IMR-90 (cell line): ENCODE data around the gene PSEN1. TPM values are rescaled to one million over a fixed set of nuclear protein-coding genes. Genes with fewer than 3 reads are reported as not detected.

ENCODE experiments used
- ATAC-seq: fragments of 200-7000 bp; cut with Tn5 transposase; 2 replicates; pipeline ENCODE4 v1.9.1; 2020; ENCODE audit warnings: low read depth, mild to moderate bottlenecking, moderate library complexity
- BruUV-seq: library from RNA; stranded (reverse); fragments of 400-500 nt; replicated peaks from 2 replicates; lab custom pipeline; 2021; lab: Mats Ljungman, UMichigan
- CTCF ChIA-PET: fragments of 300-600 bp; formaldehyde crosslinking; extraction: SDS; loops from one replicate; lab custom pipeline; 2021; ENCODE audit warnings: antibody characterized with exemption; lab: Yijun Ruan, JAX
- POLR2A ChIA-PET: fragments of 300-600 bp; sonication (Branson Sonifier 250); formaldehyde crosslinking; loops from one replicate; lab custom pipeline; 2022; ENCODE audit warnings: antibody characterized with exemption; ENCODE audit not compliant: unreplicated experiment; lab: Charles Lee
- DNase-seq: peaks from one replicate; pipeline ENCODE4 v3.0.0; 2013
- H2AFZ ChIP-seq: replicated peaks from 2 replicates; pipeline ENCODE3; 2013; ENCODE audit warnings: low read length, mild to moderate bottlenecking; ENCODE audit not compliant: poor library complexity
- H2AK5ac ChIP-seq: 2 replicates; pipeline ENCODE4 v1.6.1; 2013; ENCODE audit warnings: low read depth, low read length, inconsistent platforms
- H2AK9ac ChIP-seq: replicated peaks from 2 replicates; pipeline ENCODE3; 2013; ENCODE audit warnings: mild to moderate bottlenecking, low read depth, low read length, moderate library complexity; ENCODE audit not compliant: poor library complexity
- H2BK120ac ChIP-seq: 2 replicates; pipeline ENCODE4 v1.6.1; 2013; ENCODE audit warnings: low read depth, low read length, inconsistent platforms
- H2BK15ac ChIP-seq: 3 replicates; pipeline ENCODE4 v1.6.1; 2013; ENCODE audit warnings: low read depth, low read length, inconsistent platforms
- H2BK20ac ChIP-seq: 2 replicates; pipeline ENCODE4 v1.6.1; 2013; ENCODE audit warnings: low read depth, mild to moderate bottlenecking, inconsistent platforms, low read length, moderate library complexity
- H2BK5ac ChIP-seq: 2 replicates; pipeline ENCODE4 v1.6.1; 2013; ENCODE audit warnings: mild to moderate bottlenecking, low read depth, low read length, inconsistent platforms; ENCODE audit not compliant: poor library complexity, severe bottlenecking
- H3K14ac ChIP-seq: replicated peaks from 2 replicates; pipeline ENCODE4 v1.6.1; 2013; ENCODE audit warnings: low read depth, low read length, inconsistent platforms
- H3K18ac ChIP-seq: 2 replicates; pipeline ENCODE4 v1.6.1; 2013; ENCODE audit warnings: low read depth, low read length, control low read depth
- H3K23ac ChIP-seq: 2 replicates; pipeline ENCODE4 v1.6.1; 2013; ENCODE audit warnings: low read depth, low read length, inconsistent platforms
- H3K27ac ChIP-seq: 2 replicates; pipeline ENCODE4 v1.5.1; 2013; ENCODE audit warnings: mild to moderate bottlenecking, control low read depth, low read length; ENCODE audit not compliant: insufficient read depth
- H3K27me3 ChIP-seq: 2 replicates; pipeline ENCODE4 v1.6.1; 2013; ENCODE audit warnings: low read length; ENCODE audit not compliant: control insufficient read depth, insufficient read depth
- H3K36me3 ChIP-seq: 2 replicates; pipeline ENCODE4 v1.6.1; 2013; ENCODE audit warnings: low read length, mixed read lengths; ENCODE audit not compliant: control insufficient read depth, insufficient read depth
- H3K4ac ChIP-seq: 2 replicates; pipeline ENCODE4 v1.6.1; 2013; ENCODE audit warnings: low read depth, low read length, inconsistent platforms
- H3K4me1 ChIP-seq: 2 replicates; pipeline ENCODE4 v1.6.1; 2013; ENCODE audit warnings: low read length, mixed read lengths; ENCODE audit not compliant: control insufficient read depth, insufficient read depth
- H3K4me2 ChIP-seq: 2 replicates; pipeline ENCODE4 v1.6.1; 2013; ENCODE audit warnings: low read depth, mild to moderate bottlenecking, control low read depth, low read length, moderate library complexity
- H3K4me3 ChIP-seq: 2 replicates; pipeline ENCODE4 v1.5.1; 2013; ENCODE audit warnings: low read depth, mild to moderate bottlenecking, control low read depth, low read length, moderate library complexity; ENCODE audit not compliant: insufficient read depth
- H3K56ac ChIP-seq: 2 replicates; pipeline ENCODE4 v1.6.1; 2013; ENCODE audit warnings: low read length, inconsistent platforms; ENCODE audit not compliant: insufficient read depth; ENCODE audit errors: extremely low read depth
- H3K79me1 ChIP-seq, 2 experiments: 2 replicates each; pipeline ENCODE4 v1.6.1; 2013; ENCODE audit warnings: low read length in 2 of 2, inconsistent platforms in 1 of 2, low read depth in 1 of 2
- H3K9ac ChIP-seq: 2 replicates; pipeline ENCODE4 v1.6.1; 2013; ENCODE audit warnings: low read depth, low read length, control low read depth
- H3K9me1 ChIP-seq: 2 replicates; pipeline ENCODE4 v1.6.1; 2013; ENCODE audit warnings: low read length, inconsistent platforms; ENCODE audit not compliant: insufficient read depth
- H3K9me3 ChIP-seq: 2 replicates; pipeline ENCODE4 v1.6.1; 2013; ENCODE audit warnings: low read length; ENCODE audit not compliant: control insufficient read depth, insufficient read depth
- H4K20me1 ChIP-seq: 2 replicates; pipeline ENCODE4 v1.6.1; 2013; ENCODE audit warnings: low read length, inconsistent platforms; ENCODE audit not compliant: insufficient read depth
- H4K5ac ChIP-seq: 2 replicates; pipeline ENCODE4 v1.6.1; 2013; ENCODE audit warnings: mild to moderate bottlenecking, low read depth, low read length, control low read depth
- H4K8ac ChIP-seq, 2 experiments: 2 replicates each; pipeline ENCODE4 v1.6.1; 2013; ENCODE audit warnings: low read depth in 2 of 2, low read length in 2 of 2, control low read depth in 1 of 2, inconsistent platforms in 1 of 2
- H4K91ac ChIP-seq: 2 replicates; pipeline ENCODE4 v1.6.1; 2013; ENCODE audit warnings: low read depth, low read length, inconsistent platforms; ENCODE audit not compliant: insufficient read depth
- BHLHE40 ChIP-seq: fragments of 150-350 bp; IDR thresholded peaks from 2 replicates; pipeline ENCODE4 v1.6.1; 2016; ENCODE audit warnings: mild to moderate bottlenecking, low read depth, low read length
- WGBS, 2 experiments: methylation state at CpG; one replicate each; pipeline versions ENCODE4 v1.1.5 to v1.1.7; 2013; ENCODE audit warnings: missing lambda C conversion rate in 2 of 2; ENCODE audit not compliant: insufficient read length in 1 of 2; ENCODE audit errors: extremely low coverage in 2 of 2; 5-methylcytosine and 5-hydroxymethylcytosine counted together
- dilution Hi-C: fragments of 300-500 bp; cut with HindIII; formaldehyde crosslinking; loops from one replicate; pipeline ENCODE4 v1.14.3; 2018; ENCODE audit warnings: low sequenced_read_pairs; ENCODE audit not compliant: unreplicated experiment
- in situ Hi-C: fragments of 300-500 bp; cut with MboI; formaldehyde crosslinking; loops from 3 replicates; pipeline ENCODE4 v1.14.3; 2019; ENCODE audit warnings: low sequenced_read_pairs, inconsistent platforms, mixed read lengths
- intact Hi-C: fragments of 100-400 bp; cut with micrococcal nuclease; formaldehyde crosslinking; loops from 2 replicates; pipeline ENCODE4 v1.10.0; 2022
- polyA plus RNA-seq, 3 experiments: library from polyadenylated mRNA; depleted of rRNA; stranded (reverse); fragments of >200 nt; gene quantifications; 2 replicates each; pipeline ENCODE4 v1.2.3, GENCODE V29; 2012; ENCODE audit warnings: low replicate concordance in 1 of 3
- total RNA-seq: library from RNA; depleted of rRNA; stranded (reverse); fragments of >200 nt; gene quantifications from 2 replicates; pipeline ENCODE4 v1.2.3, GENCODE V29; 2012

The PSEN1 gene
- total and polyA plus RNA-seq, 2 of the 4 experiments (the other 2 are of a cell fraction), result 14.8 to 62.7 TPM

DNA sequence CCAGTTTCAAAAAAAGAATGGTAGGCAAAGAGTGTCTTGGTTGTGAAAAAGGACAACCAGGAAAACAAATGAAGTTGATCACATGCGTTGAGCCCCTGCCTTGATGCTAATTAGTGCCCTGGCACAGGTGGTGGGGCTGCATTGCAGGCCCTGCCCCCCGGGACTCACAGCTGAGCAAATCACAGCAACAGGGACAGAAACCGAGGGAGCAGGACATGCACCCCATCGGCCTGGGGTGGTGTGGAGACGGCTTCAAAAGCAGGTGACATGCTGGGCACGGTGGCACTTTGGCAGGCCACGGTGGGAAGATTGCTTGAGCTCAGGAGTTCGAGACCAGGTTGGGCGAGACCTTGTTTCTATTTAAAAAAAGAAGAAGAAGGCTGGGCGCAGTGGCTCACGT lies 99.8 kb downstream of the PSEN1 start:
- no peak overlapping the region for H4K91ac ChIP-seq
- peaks cover 5% of the 10 kb centered on the region; the same call in 1 of the 2 replicates for H4K20me1 ChIP-seq
- H3K4me2 ChIP-seq, result no peak overlapping the region
- POLR2A ChIA-PET, result no interaction called here
- H4K5ac ChIP-seq, result no peak overlapping the region
- CTCF ChIA-PET, result no interaction called here
- H3K9me1 ChIP-seq, result peaks cover 8% of the 10 kb centered on the region
- H3K18ac ChIP-seq, result no peak overlapping the region
- H3K4ac ChIP-seq, result no peak overlapping the region
- dilution Hi-C loops (no loop called here), intact Hi-C loops (no loop called here), in situ Hi-C loops (no loop called here)
- peaks cover 57% of the 10 kb centered on the region for H3K27me3 ChIP-seq
- H3K14ac ChIP-seq, result no peak overlapping the region
- H3K9ac ChIP-seq, result no peak overlapping the region
- no peak overlapping the region for H2AK5ac ChIP-seq
- H3K23ac ChIP-seq, result no peak overlapping the region
- no peak overlapping the region for H3K27ac ChIP-seq
- H2AK9ac ChIP-seq, result no peak overlapping the region
- WGBS, 2 experiments, result 73% methylated on average over 4 of the region's 11 CpGs; no CpG with 5 or more reads in 1 of the 2 experiments
- no peak overlapping the region for H3K4me3 ChIP-seq
- H4K8ac ChIP-seq, result no peak overlapping the region
- no peak overlapping the region for H2BK15ac ChIP-seq
- no peak overlapping the region for H2BK5ac ChIP-seq
- TF ChIP-seq BHLHE40, result no peak
- ATAC-seq (no peak), DNase-seq (no peak)
- no peaks in the 10 kb centered on the region for H3K9me3 ChIP-seq
- H3K79me1 ChIP-seq, result 0 out of 4 replicates have a peak, but pooled peaks cover 0 to 4% of the 10 kb centered on the region in 2 experiments
- H3K4me1 ChIP-seq, result peaks cover 25% of the 10 kb centered on the region
- H2BK120ac ChIP-seq, result no peak overlapping the region
- no peak overlapping the region for H2AFZ ChIP-seq
- no peak overlapping the region for H2BK20ac ChIP-seq
- no peak overlapping the region for H3K56ac ChIP-seq
- no TSS peak for BruUV-seq
- H3K36me3 ChIP-seq, result no peaks in the 10 kb centered on the region
